H1 (cell line): ENCODE data around the gene RALGDS. TPM values are rescaled to one million over a fixed set of nuclear protein-coding genes. Genes with fewer than 3 reads are reported as not detected.

Source experiments
- CTCF ChIA-PET: fragments of 300-600 bp; sonication (Branson Sonifier 250); formaldehyde crosslinking; loops from one replicate; lab custom pipeline; 2021; ENCODE audit not compliant: partially characterized antibody; lab: Charles Lee
- POLR2A ChIA-PET: fragments of 300-600 bp; sonication (Branson Sonifier 250); formaldehyde crosslinking; loops from one replicate; lab custom pipeline; 2021; ENCODE audit warnings: inconsistent platforms; ENCODE audit not compliant: partially characterized antibody; lab: Charles Lee
- DNase-seq, 2 experiments: peaks; one replicate each; pipeline versions ENCODE4 v3.0.0 to v3.0.0-alpha.2; 2010 to 2022; ENCODE audit warnings: low spot score in 2 of 2, low read depth in 1 of 2, mixed read lengths in 1 of 2
- FAIRE-seq: peaks from 2 replicates; lab custom pipeline; 2011; peaks lifted over from hg19 to GRCh38; lab: Jason Lieb, UNC
- H2AFZ ChIP-seq: 2 replicates; pipeline ENCODE4 v1.8.1; 2012; ENCODE audit warnings: low read length, inconsistent platforms
- H2AK5ac ChIP-seq: 2 replicates; pipeline ENCODE4 v1.6.1; 2013; ENCODE audit warnings: low read depth, low read length
- H2BK120ac ChIP-seq: replicated peaks from 2 replicates; pipeline ENCODE3; 2013; ENCODE audit warnings: low read depth, low read length, inconsistent platforms
- H2BK12ac ChIP-seq: 2 replicates; pipeline ENCODE4 v1.6.1; 2013; ENCODE audit warnings: low read depth, low read length
- H2BK15ac ChIP-seq: 2 replicates; pipeline ENCODE4 v1.6.1; 2013; ENCODE audit warnings: low read length
- H2BK20ac ChIP-seq: 2 replicates; pipeline ENCODE4 v1.6.1; 2013; ENCODE audit warnings: low read length
- H2BK5ac ChIP-seq: 2 replicates; pipeline ENCODE4 v1.6.1; 2013; ENCODE audit warnings: low read depth, low read length
- H3K14ac ChIP-seq: 2 replicates; pipeline ENCODE4 v1.6.1; 2013; ENCODE audit warnings: inconsistent platforms; ENCODE audit not compliant: insufficient read length
- H3K18ac ChIP-seq: 2 replicates; pipeline ENCODE4 v1.6.1; 2013; ENCODE audit warnings: low read length; ENCODE audit errors: extremely low read depth
- H3K23ac ChIP-seq: 2 replicates; pipeline ENCODE4 v1.6.1; 2013; ENCODE audit warnings: inconsistent platforms; ENCODE audit not compliant: insufficient read length
- H3K23me2 ChIP-seq: 2 replicates; pipeline ENCODE4 v1.6.1; 2013; ENCODE audit warnings: low read depth, low read length
- H3K27ac ChIP-seq: 2 replicates; pipeline ENCODE4 v1.6.1; 2011; ENCODE audit warnings: low read depth, low read length, inconsistent platforms
- H3K27me3 ChIP-seq, 4 experiments: replicated peaks in 1 of 4; 1 replicate in 1 of 4; 2 replicates in 3 of 4; pipeline versions ENCODE4 v1.6.1 to v1.8.1; 2011 to 2013; ENCODE audit warnings: low read length in 3 of 4, mild to moderate bottlenecking in 3 of 4, inconsistent platforms in 2 of 4, mixed read lengths in 2 of 4, moderate library complexity in 1 of 4; ENCODE audit not compliant: control insufficient read depth in 3 of 4, insufficient read depth in 3 of 4; ENCODE audit errors: extremely low read depth in 1 of 4
- H3K36me3 ChIP-seq, 4 experiments: 2 replicates each; pipeline versions ENCODE4 v1.6.1 to v1.8.1; 2011 to 2013; ENCODE audit warnings: mild to moderate bottlenecking in 4 of 4, low read length in 3 of 4, moderate library complexity in 2 of 4, control low read depth in 1 of 4, inconsistent platforms in 1 of 4; ENCODE audit not compliant: insufficient read depth in 4 of 4, control insufficient read depth in 2 of 4
- H3K4ac ChIP-seq: replicated peaks from 2 replicates; pipeline ENCODE3; 2013; ENCODE audit warnings: low read length, low read depth, mixed read lengths, inconsistent platforms; ENCODE audit not compliant: insufficient read length
- H3K4me1 ChIP-seq, 4 experiments: replicated peaks in 1 of 4; 1 replicate in 1 of 4; 2 replicates in 3 of 4; pipeline versions ENCODE4 v1.6.1 to v1.8.1; 2011 to 2013; ENCODE audit warnings: low read length in 3 of 4, inconsistent platforms in 2 of 4, mixed read lengths in 1 of 4; ENCODE audit not compliant: insufficient read depth in 4 of 4, control insufficient read depth in 3 of 4
- H3K4me2 ChIP-seq, 2 experiments: 2 replicates each; pipeline versions ENCODE4 v1.6.1 to v1.8.1; 2011 to 2013; ENCODE audit warnings: low read depth in 2 of 2, low read length in 2 of 2, control low read depth in 1 of 2, inconsistent platforms in 1 of 2, mild to moderate bottlenecking in 1 of 2; ENCODE audit not compliant: insufficient read depth in 1 of 2
- H3K4me3 ChIP-seq, 4 experiments: fragments of 200-600, 300-600 bp in 1 of 4; sonication (generic), shearing (Covaris generic), sonication (Bioruptor Twin) in 1 of 4; 2 replicates each; pipeline versions ENCODE4 v1.5.1 to v1.8.1; 2011 to 2016; ENCODE audit warnings: low read length in 4 of 4, low read depth in 3 of 4, control low read depth in 2 of 4, inconsistent platforms in 2 of 4, mild to moderate bottlenecking in 2 of 4, mixed read lengths in 1 of 4, moderate library complexity in 1 of 4; ENCODE audit not compliant: insufficient read depth in 2 of 4; ENCODE audit errors: extremely low read depth in 1 of 4
- H3K56ac ChIP-seq: replicated peaks from 2 replicates; pipeline ENCODE3; 2013; ENCODE audit warnings: low read depth, mild to moderate bottlenecking, mixed read lengths, low read length, inconsistent platforms; ENCODE audit not compliant: insufficient read length
- H3K79me1 ChIP-seq: 2 replicates; pipeline ENCODE4 v1.6.1; 2013; ENCODE audit warnings: low read depth, low read length, control low read depth
- H3K79me2 ChIP-seq, 2 experiments: 2 replicates each; pipeline versions ENCODE4 v1.6.1 to v1.8.1; 2012 to 2013; ENCODE audit warnings: low read length in 2 of 2, mild to moderate bottlenecking in 2 of 2, inconsistent platforms in 1 of 2; ENCODE audit not compliant: insufficient read depth in 2 of 2, control insufficient read depth in 1 of 2
- H3K9ac ChIP-seq, 4 experiments: replicated peaks in 1 of 4; 1 replicate in 1 of 4; 2 replicates in 3 of 4; pipeline versions ENCODE4 v1.6.1 to v1.8.1; 2011 to 2013; ENCODE audit warnings: low read depth in 3 of 4, low read length in 3 of 4, control low read depth in 2 of 4, mild to moderate bottlenecking in 2 of 4, moderate library complexity in 2 of 4, inconsistent platforms in 1 of 4; ENCODE audit errors: extremely low read depth in 1 of 4
- H3K9me3 ChIP-seq, 2 experiments: 2 replicates each; pipeline versions ENCODE4 v1.6.1 to v1.8.1; 2012 to 2013; ENCODE audit warnings: mild to moderate bottlenecking in 2 of 2, moderate library complexity in 2 of 2, control low read depth in 1 of 2, inconsistent platforms in 1 of 2, low read depth in 1 of 2, low read length in 1 of 2, mixed read lengths in 1 of 2; ENCODE audit not compliant: insufficient read depth in 2 of 2
- H4K20me1 ChIP-seq, 2 experiments: replicated peaks in 1 of 2; 2 replicates each; pipeline versions ENCODE3 to v1.8.1; 2011 to 2013; ENCODE audit warnings: inconsistent platforms in 2 of 2, low read length in 2 of 2, mild to moderate bottlenecking in 1 of 2; ENCODE audit not compliant: insufficient read depth in 2 of 2, control insufficient read depth in 1 of 2
- H4K5ac ChIP-seq: 2 replicates; pipeline ENCODE4 v1.6.1; 2013; ENCODE audit warnings: low read length, low read depth, mixed read lengths, inconsistent platforms; ENCODE audit not compliant: insufficient read length
- H4K8ac ChIP-seq: 2 replicates; pipeline ENCODE4 v1.8.0; 2013; ENCODE audit warnings: mild to moderate bottlenecking, moderate library complexity, low read length, inconsistent platforms; ENCODE audit not compliant: insufficient read depth; ENCODE audit errors: extremely low read depth
- H4K91ac ChIP-seq: replicated peaks from 2 replicates; pipeline ENCODE3; 2013; ENCODE audit warnings: low read length, mixed read lengths, inconsistent platforms; ENCODE audit not compliant: insufficient read length
- BCL11A ChIP-seq, 2 experiments: IDR thresholded peaks; one replicate each; pipeline ENCODE4 v1.6.1; 2011; ENCODE audit warnings: low read depth in 2 of 2, low read length in 2 of 2, mild to moderate bottlenecking in 2 of 2
- CBX5 ChIP-seq: fragments of 300-800, 300-1000 bp; sonication (generic); IDR thresholded peaks from 2 replicates; pipeline ENCODE4 v1.7.1; 2016; ENCODE audit warnings: antibody characterized with exemption, low read length, low read depth
- CEBPB ChIP-seq: IDR thresholded peaks from 2 replicates; pipeline ENCODE4 v1.6.1; 2012; ENCODE audit warnings: low read depth, low read length
- CHD1 ChIP-seq: IDR thresholded peaks from 2 replicates; pipeline ENCODE4 v1.6.1; 2012; ENCODE audit warnings: low read depth, low read length, improper control_type of control experiment
- EGR1 ChIP-seq: IDR thresholded peaks from 2 replicates; pipeline ENCODE4 v1.6.1; 2011; ENCODE audit warnings: low read depth, low read length, borderline replicate concordance
- EZH2 ChIP-seq: fragments of 200-600 bp; sonication (generic); IDR thresholded peaks from 2 replicates; pipeline ENCODE4 v1.7.1; 2012; ENCODE audit warnings: low read depth, mild to moderate bottlenecking, moderate library complexity, low read length, inconsistent platforms; ENCODE audit not compliant: severe bottlenecking
- GABPA ChIP-seq: IDR thresholded peaks from 2 replicates; pipeline ENCODE4 v1.6.1; 2011; ENCODE audit warnings: mild to moderate bottlenecking, low read length, moderate library complexity, borderline replicate concordance; ENCODE audit not compliant: insufficient read depth
- KDM1A ChIP-seq: fragments of 200-600, 300-600 bp; sonication (generic); IDR thresholded peaks from 2 replicates; pipeline ENCODE4 v1.7.1; 2016; ENCODE audit warnings: mild to moderate bottlenecking, low read length, borderline replicate concordance
- KDM4A ChIP-seq: IDR thresholded peaks from one replicate; pipeline ENCODE4 v1.7.1; 2012; ENCODE audit warnings: low read depth, mild to moderate bottlenecking, moderate library complexity, low read length, inconsistent platforms; ENCODE audit not compliant: severe bottlenecking
- RBBP5 ChIP-seq: IDR thresholded peaks from 2 replicates; pipeline ENCODE4 v1.7.1; 2012; ENCODE audit warnings: low read depth, mild to moderate bottlenecking, inconsistent platforms, low read length, moderate library complexity, borderline replicate concordance
- SP2 ChIP-seq: IDR thresholded peaks from 2 replicates; pipeline ENCODE4 v1.6.1; 2012; ENCODE audit warnings: mild to moderate bottlenecking, low read length, inconsistent platforms
- TAF1 ChIP-seq: IDR thresholded peaks from 2 replicates; pipeline ENCODE4 v1.6.1; 2011; ENCODE audit warnings: mild to moderate bottlenecking, low read depth, low read length
- WGBS, 2 experiments: shearing (Covaris generic) in 1 of 2; methylation state at CpG; one replicate each; pipeline versions ENCODE4 v1.1.6 to v1.1.7; 2013 to 2015; ENCODE audit warnings: low lambda C conversion rate in 2 of 2, mixed read lengths in 2 of 2, inconsistent platforms in 1 of 2, low coverage in 1 of 2, missing lambda C conversion rate in 1 of 2; ENCODE audit not compliant: insufficient replicate concordance in 2 of 2, insufficient coverage in 1 of 2, insufficient read length in 1 of 2; ENCODE audit errors: extremely low coverage in 1 of 2, missing lambda C conversion rate in 1 of 2; 5-methylcytosine and 5-hydroxymethylcytosine counted together
- polyA plus RNA-seq, 7 experiments: library from polyadenylated mRNA; depleted of rRNA in 3 of 7; stranded (reverse) in 5 of 7; unstranded in 2 of 7; fragments of >200 nt in 5 of 7; fragments of 200-250 nt in 2 of 7; gene quantifications; 1 replicate in 5 of 7; 2 replicates in 1 of 7; 4 replicates in 1 of 7; pipeline versions ENCODE4 v1.2.1 to v1.2.3, GENCODE V29; 2011 to 2013; ENCODE audit warnings: missing spikeins in 2 of 7, mixed read lengths in 2 of 7
- total RNA-seq: library from RNA; stranded (reverse); fragmentation: NEBNext Ultra II Directional; extraction: Animal tissue kit (Norgen Biotek cat#: 25700); gene quantifications from 2 replicates; pipeline ENCODE4 v1.2.1, GENCODE V29; 2021
- TF ChIP-seq, protein P1 (sequence below): IDR thresholded peaks from 2 replicates; pipeline ENCODE4 v1.6.1; 2012; ENCODE audit warnings: inconsistent platforms
- TF ChIP-seq, protein P2 (sequence below): IDR thresholded peaks from 2 replicates; pipeline ENCODE4 v1.6.1; 2011; ENCODE audit warnings: low read length, improper control_type of control experiment

Gene RALGDS
- total and polyA plus RNA-seq, 2 of the 8 experiments (the other 6 are each of a cell fraction or from before 2014, with no cell fraction given), result 14.5 to 25.5 TPM

DNA sequence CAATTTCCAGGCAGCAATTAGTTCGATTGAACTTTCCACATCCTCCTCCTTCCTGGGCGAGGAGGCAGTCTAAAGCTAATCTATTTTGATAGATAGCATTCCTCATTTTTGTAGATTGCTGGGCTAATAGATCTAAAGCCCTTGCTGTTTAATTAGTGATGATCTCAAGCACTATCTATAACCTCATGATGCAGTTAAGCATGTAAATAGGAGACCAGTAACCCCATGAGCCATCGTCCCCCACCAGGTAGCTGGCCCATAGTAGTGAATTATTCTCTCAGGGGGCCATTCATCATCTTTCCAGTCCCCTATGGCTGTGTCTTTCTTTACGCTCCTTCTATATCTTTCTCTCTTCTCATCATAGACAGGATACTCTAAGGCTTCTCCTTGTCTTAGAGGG is 44.3 kb downstream of the RALGDS start:
- no peak overlapping the region for H3K4me2 ChIP-seq
- H3K36me3 ChIP-seq, result no peaks in the 10 kb centered on the region; a peak in 1 of 8 replicates
- no peak overlapping the region for H2AK5ac ChIP-seq
- H2BK5ac ChIP-seq, result no peak overlapping the region
- no peak overlapping the region for H3K4ac ChIP-seq
- CTCF ChIA-PET, result interaction anchor here (0.5 to 1.8 kb wide), 3 partner anchors 67 to 147 kb away, joined by 3 to 4 read pairs (median 4); no protein-coding TSS in a partner anchor
- DNase-seq, result no peak
- no peak overlapping the region for H3K18ac ChIP-seq
- no peak overlapping the region for H4K8ac ChIP-seq
- H3K4me1 ChIP-seq, result no peaks in the 10 kb centered on the region
- H2AFZ ChIP-seq, result no peak overlapping the region
- H3K4me3 ChIP-seq, result no peak overlapping the region
- H3K9me3 ChIP-seq, result no peaks in the 10 kb centered on the region
- H3K27me3 ChIP-seq, result no peaks in the 10 kb centered on the region
- H3K27ac ChIP-seq, result no peak overlapping the region
- H2BK120ac ChIP-seq, result no peak overlapping the region
- no peaks in the 10 kb centered on the region for H3K23me2 ChIP-seq
- FAIRE-seq, result no peak
- H3K14ac ChIP-seq, result no peak overlapping the region
- no peak overlapping the region for H4K5ac ChIP-seq
- no peak overlapping the region for H3K9ac ChIP-seq
- H3K23ac ChIP-seq, result no peak overlapping the region
- H3K79me1 ChIP-seq, result no peaks in the 10 kb centered on the region
- no peak overlapping the region for H3K56ac ChIP-seq
- POLR2A ChIA-PET, result no interaction called here
- no peak overlapping the region for H2BK12ac ChIP-seq
- H4K20me1 ChIP-seq, result no peaks in the 10 kb centered on the region
- H2BK15ac ChIP-seq, result no peak overlapping the region
- H3K79me2 ChIP-seq, result no peaks in the 10 kb centered on the region
- 80% methylated on average over 4 of the region's 4 CpGs; no CpG with 5 or more reads in 1 of the 2 experiments for WGBS, 2 experiments
- no peak overlapping the region for H2BK20ac ChIP-seq
- no peak overlapping the region for H4K91ac ChIP-seq
- TF ChIP-seq SP2 (no peak), KDM4A (no peak), RBBP5 (no peak), GABPA (no peak), EGR1 (no peak), CHD1 (no peak), BCL11A (IDR thresholded peaks at IDR 0.05; ENCODE audit: low read depth in 2 of 2, low read length in 2 of 2) (no peak), CEBPB (no peak), CBX5 (no peak), TAF1 (no peak), EZH2 (no peak), KDM1A (no peak)
- TF ChIP-seq, protein P1, sequence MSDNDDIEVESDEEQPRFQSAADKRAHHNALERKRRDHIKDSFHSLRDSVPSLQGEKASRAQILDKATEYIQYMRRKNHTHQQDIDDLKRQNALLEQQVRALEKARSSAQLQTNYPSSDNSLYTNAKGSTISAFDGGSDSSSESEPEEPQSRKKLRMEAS, result no peak
- TF ChIP-seq, protein P2, sequence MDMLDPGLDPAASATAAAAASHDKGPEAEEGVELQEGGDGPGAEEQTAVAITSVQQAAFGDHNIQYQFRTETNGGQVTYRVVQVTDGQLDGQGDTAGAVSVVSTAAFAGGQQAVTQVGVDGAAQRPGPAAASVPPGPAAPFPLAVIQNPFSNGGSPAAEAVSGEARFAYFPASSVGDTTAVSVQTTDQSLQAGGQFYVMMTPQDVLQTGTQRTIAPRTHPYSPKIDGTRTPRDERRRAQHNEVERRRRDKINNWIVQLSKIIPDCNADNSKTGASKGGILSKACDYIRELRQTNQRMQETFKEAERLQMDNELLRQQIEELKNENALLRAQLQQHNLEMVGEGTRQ, result no peak
